Activated T-helper 2 cell treated with anti-CD3 and anti-CD28 coated beads, Interferon-gamma antibody, Interleukin-2, Interleukin-4, amounts not matched to agents 10 μg/mL and 5 μg/mL and 100 μg/mL, durations not matched to agents 14 hours and 24 hours and 36 hours (primary cell): ENCODE measurements around the gene OR2B3. TPM values are rescaled to one million over a fixed set of nuclear protein-coding genes. Genes with fewer than 3 reads are reported as not detected.
"Not testable (repeated sequence)": the region's sequence is repeated elsewhere in the genome, so short reads cannot be mapped to it uniquely, and the experiment has no call there.

Experiments used
- DNase-seq: peaks from one replicate; pipeline ENCODE4 v3.0.0; 2021; ENCODE audit warnings: low spot score
- H3K27ac Mint-ChIP-seq: one replicate; pipeline ENCODE4 v1.8.0; 2021; ENCODE audit warnings: mixed read lengths
- H3K27me3 Mint-ChIP-seq: one replicate; pipeline ENCODE4 v1.8.0; 2021; ENCODE audit warnings: low read depth, mixed read lengths
- H3K36me3 Mint-ChIP-seq: one replicate; pipeline ENCODE4 v1.8.0; 2021; ENCODE audit warnings: low read depth, mixed read lengths
- H3K4me1 Mint-ChIP-seq: one replicate; pipeline ENCODE4 v1.8.0; 2021; ENCODE audit warnings: low read depth, mixed read lengths
- H3K4me3 Mint-ChIP-seq: one replicate; pipeline ENCODE4 v1.8.0; 2021; ENCODE audit warnings: low read depth, mild to moderate bottlenecking, moderate library complexity, mixed read lengths
- H3K9me3 Mint-ChIP-seq: one replicate; pipeline ENCODE4 v1.8.0; 2021; ENCODE audit warnings: mixed read lengths
- intact Hi-C: fragments of 100-400 bp; cut with micrococcal nuclease; formaldehyde crosslinking; loops from one replicate; pipeline ENCODE4 v1.15.1; 2023
- total RNA-seq: library from RNA; stranded (reverse); gene quantifications from 2 replicates; pipeline ENCODE4 v1.2.3, GENCODE V29; 2022

OR2B3 gene, protein sequence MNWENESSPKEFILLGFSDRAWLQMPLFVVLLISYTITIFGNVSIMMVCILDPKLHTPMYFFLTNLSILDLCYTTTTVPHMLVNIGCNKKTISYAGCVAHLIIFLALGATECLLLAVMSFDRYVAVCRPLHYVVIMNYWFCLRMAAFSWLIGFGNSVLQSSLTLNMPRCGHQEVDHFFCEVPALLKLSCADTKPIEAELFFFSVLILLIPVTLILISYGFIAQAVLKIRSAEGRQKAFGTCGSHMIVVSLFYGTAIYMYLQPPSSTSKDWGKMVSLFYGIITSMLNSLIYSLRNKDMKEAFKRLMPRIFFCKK
- not detected in 2 replicates for total RNA-seq

DNA sequence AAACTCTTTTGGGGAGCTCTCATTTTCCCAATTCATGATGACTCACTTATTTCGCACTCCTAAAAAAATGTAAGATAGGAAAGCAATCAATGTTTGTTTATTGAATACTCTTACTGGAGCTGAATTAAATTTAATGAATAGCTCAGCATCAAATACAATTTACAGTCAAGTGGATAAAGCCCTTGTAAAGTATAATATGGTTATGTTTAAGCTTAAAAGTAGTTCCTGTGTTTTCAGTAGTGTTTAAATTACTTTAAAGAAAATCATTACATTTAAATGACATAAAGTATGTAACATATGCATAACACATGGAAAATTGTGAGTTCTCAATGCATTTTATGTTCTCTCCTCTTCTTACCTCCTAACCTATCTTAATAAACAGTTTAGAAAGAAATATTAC is at the start of gene OR2B3:
Gene OR2B3, minus strand, starts transcription at position 101 of the 400 bp plus-strand sequence. Its CDS starts 65 bp downstream, at position 36.
- no peak for DNase-seq
- H3K27me3 Mint-ChIP-seq = peaks cover 5% of the 10 kb centered on the region
- no peak within 1 kb of the TSS for H3K27ac Mint-ChIP-seq
- no peaks in the 10 kb centered on the region for H3K9me3 Mint-ChIP-seq
- no peak within 1 kb of the TSS for H3K4me3 Mint-ChIP-seq
- H3K4me1 Mint-ChIP-seq = no peaks in the 10 kb centered on the region
- intact Hi-C loops = no loop called here
- H3K36me3 Mint-ChIP-seq = no peaks in the 10 kb centered on the region

DNA sequence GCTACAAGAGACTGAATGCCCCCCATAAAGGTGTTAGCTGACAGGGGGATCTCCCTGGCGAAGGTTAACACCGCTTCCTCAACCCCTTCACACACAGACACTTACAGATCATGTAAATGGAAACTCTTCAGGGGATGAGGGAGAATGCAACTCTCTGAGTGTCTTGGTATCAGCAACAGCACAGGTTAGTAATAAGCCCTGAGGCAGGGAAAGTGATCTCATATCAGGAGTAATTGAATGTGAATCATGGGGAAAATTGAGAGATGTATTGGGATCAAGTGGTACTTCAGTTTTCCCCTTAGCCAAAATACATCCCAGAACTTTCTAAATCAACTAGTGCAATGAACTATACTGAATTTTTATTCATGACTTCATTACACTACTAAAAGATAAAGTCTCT is 44.6 kb upstream of the OR2B3 start:
- intact Hi-C loops = no loop called here
- H3K36me3 Mint-ChIP-seq = no peaks in the 10 kb centered on the region
- no peak for DNase-seq
- H3K4me1 Mint-ChIP-seq = no peaks in the 10 kb centered on the region
- H3K27me3 Mint-ChIP-seq = peaks cover 10% of the 10 kb centered on the region
- H3K27ac Mint-ChIP-seq = no peak overlapping the region
- H3K9me3 Mint-ChIP-seq = no peaks in the 10 kb centered on the region
- no peak overlapping the region for H3K4me3 Mint-ChIP-seq

DNA sequence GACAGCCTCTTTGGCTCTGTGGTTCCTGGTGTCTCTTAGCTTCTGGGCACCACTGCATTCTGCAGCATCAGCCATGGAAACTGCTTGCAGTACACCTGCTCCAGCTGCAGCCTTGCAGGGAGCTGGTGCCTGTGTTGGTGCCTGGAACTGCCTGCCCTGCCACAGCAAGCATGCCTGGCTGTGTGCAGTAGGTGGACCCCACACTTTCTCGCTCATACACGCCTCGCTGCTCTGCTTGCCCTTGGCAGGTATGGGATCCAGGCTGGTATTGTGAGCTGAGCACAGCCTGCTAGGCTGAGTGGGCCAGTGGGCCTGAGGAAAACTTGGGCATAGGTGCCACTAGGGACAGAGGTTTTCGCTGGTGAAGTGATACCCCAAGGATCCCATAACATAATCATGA is 43.5 kb upstream of the OR2B3 start:
- Mint-ChIP-seq H3K4me3 (no peak overlapping the region), H3K9me3 (no peaks in the 10 kb centered on the region), H3K27me3 (peaks cover 10% of the 10 kb centered on the region), H3K36me3 (no peaks in the 10 kb centered on the region), H3K4me1 (no peaks in the 10 kb centered on the region), H3K27ac (no peak overlapping the region)
- no peak for DNase-seq
- intact Hi-C loops = no loop called here

DNA sequence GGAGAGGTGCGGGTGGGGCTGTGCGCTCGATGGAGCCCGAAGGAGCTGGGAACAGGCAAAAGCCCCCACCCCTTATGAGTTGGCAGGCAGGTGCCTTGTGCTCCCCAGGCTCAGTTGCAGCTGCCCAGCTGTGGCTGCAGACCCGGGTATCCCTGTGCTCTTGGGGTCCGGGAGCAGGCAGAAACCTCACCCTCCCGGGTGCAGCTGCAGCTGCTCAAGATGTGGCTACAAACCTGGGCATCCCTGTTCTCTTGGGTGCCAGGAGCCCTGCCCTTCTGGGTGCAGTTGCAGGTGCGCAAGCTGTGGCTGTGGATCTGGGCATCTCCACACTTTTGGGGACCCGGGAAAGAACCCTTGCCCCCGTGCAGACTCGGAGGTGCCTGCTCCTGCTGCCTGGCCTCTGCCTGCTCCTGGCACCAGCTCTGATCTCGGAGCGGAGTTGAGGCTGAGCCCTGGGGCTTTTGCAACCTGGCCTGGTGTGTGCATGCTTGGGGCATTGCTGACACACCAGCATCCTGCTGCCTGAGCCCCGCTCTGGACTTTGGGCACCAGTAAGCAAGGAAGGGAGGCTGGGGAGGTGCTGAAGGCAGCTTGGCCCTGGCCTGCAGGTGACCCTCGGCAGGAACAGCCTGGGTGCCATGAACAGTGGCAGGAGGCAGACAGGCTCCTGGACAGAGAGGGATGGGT is 42.4 kb upstream of the OR2B3 start:
- intact Hi-C loops = no loop called here
- Mint-ChIP-seq H3K4me3 (no peak overlapping the region), H3K36me3 (no peaks in the 10 kb centered on the region), H3K9me3 (no peaks in the 10 kb centered on the region), H3K4me1 (no peaks in the 10 kb centered on the region), H3K27me3 (peaks cover 7% of the 10 kb centered on the region), H3K27ac (no peak overlapping the region)
- no peak for DNase-seq

DNA sequence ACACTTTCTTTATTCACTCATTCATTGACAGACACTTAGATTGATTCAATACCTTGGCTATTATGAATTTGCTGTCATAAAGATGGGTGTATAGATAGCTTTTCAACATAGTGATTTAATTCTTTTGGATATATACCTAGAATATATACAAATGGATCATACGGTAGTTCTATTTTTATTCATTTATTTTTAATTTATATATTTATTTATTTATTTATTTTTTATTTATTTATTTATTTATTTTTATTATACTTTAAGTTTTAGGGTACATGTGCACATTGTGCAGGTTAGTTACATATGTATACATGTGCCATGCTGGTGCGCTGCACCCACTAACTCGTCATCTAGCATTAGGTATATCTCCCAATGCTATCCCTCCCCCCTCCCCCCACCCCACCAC is 27.9 kb upstream of the OR2B3 start:
- H3K4me3 Mint-ChIP-seq, intact Hi-C loops, H3K27ac Mint-ChIP-seq, H3K9me3 Mint-ChIP-seq, H3K4me1 Mint-ChIP-seq, H3K36me3 Mint-ChIP-seq, H3K27me3 Mint-ChIP-seq, DNase-seq: not testable (repeated sequence)

DNA sequence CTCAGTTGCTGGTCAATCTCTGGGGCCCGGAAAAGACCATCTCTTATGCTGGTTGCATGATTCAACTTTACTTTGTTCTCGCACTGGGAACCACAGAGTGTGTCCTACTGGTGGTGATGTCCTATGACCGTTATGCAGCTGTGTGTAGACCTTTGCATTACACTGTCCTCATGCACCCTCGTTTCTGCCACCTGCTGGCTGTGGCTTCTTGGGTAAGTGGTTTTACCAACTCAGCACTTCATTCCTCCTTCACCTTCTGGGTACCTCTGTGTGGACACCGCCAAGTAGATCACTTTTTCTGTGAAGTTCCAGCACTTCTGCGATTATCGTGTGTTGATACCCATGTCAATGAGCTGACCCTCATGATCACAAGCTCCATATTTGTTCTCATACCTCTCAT is 25.0 kb upstream of the OR2B3 start:
- no peak for DNase-seq
- intact Hi-C loops = no loop called here
- H3K4me1 Mint-ChIP-seq = no peaks in the 10 kb centered on the region

DNA sequence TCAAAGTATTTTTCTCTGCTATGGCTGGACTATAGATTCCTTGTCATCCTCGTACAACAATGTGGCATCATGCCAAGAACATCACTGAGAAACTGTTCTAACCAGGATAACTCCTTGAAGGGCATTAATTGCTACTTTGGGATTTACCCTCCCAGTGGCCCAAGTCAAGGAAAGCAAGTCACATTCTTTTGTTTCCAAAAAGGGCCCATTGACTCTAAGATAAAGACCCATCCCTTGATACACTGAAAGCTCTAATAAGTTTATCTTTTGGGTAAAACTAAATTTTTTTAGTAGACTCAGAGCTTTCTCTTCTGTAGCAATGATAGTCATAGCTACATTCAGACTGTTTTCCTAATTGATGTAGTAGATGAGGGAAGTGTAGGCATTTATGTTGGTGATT is 20.6 kb upstream of the OR2B3 start, which contains the start of gene OR2J3:
Gene OR2J3, plus strand, starts transcription at position 301 of the 400 bp plus-strand sequence. CDS start 3,833 bp downstream, outside the sequence.
- Mint-ChIP-seq H3K27ac (no peak within 1 kb of the TSS), H3K27me3 (peaks cover 10% of the 10 kb centered on the region), H3K36me3 (no peaks in the 10 kb centered on the region), H3K4me3 (no peak within 1 kb of the TSS), H3K9me3 (no peaks in the 10 kb centered on the region), H3K4me1 (no peaks in the 10 kb centered on the region)
- intact Hi-C loops = no loop called here
- no peak for DNase-seq

More for the DNA sequence above, 25.0 kb upstream of the OR2B3 start:
- H3K27ac Mint-ChIP-seq = no peak overlapping the region
- H3K9me3 Mint-ChIP-seq = no peaks in the 10 kb centered on the region
- peaks cover 10% of the 10 kb centered on the region for H3K27me3 Mint-ChIP-seq
- H3K4me3 Mint-ChIP-seq = no peak overlapping the region
- no peaks in the 10 kb centered on the region for H3K36me3 Mint-ChIP-seq

DNA sequence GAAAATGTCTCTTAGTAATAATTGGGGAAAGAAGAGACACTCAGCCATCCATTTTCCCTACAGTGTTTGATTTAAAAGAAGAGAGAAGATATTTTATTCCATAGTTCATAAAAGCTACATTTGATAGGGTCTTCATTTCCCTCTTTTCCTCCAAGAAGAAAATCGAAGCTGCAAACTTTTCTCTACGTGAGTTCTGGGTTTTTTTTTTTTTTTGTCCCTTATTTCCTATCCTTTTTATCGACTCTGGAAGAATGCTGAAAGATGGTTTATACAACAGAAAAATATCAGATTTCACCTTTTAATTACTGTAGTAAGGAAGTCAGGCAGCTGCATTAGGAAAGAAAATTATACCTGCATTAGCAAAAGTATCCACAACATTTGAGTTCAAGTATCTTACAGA is 12.1 kb upstream of the OR2B3 start, which contains the start of gene OR2J1:
Gene OR2J1, plus strand, starts transcription at position 301 of the 400 bp plus-strand sequence. CDS start 1,453 bp downstream, outside the sequence.
- no peak within 1 kb of the TSS for H3K27ac Mint-ChIP-seq
- no peaks in the 10 kb centered on the region for H3K4me1 Mint-ChIP-seq
- intact Hi-C loops = no loop called here
- H3K9me3 Mint-ChIP-seq = no peaks in the 10 kb centered on the region
- no peak within 1 kb of the TSS for H3K4me3 Mint-ChIP-seq
- no peaks in the 10 kb centered on the region for H3K36me3 Mint-ChIP-seq
- peaks cover 16% of the 10 kb centered on the region for H3K27me3 Mint-ChIP-seq
- DNase-seq = no peak

DNA sequence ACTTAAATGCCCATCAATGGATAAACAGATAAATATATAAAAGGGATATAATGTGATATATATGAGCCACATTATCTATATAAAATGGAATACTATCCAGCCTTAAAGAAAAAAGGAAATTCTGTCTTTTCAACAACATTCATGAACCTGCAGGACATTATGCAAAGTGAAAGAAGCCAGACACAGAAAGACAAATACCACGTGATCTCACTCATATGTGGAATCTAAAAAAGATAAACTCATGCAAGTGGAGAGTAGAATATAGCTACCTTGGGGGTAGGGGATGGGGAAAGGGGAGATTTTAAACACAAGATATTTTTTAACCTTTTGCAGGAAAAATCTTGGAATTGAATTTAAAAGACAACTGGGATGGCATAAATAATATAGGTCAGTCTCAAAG is 10.7 kb upstream of the OR2B3 start:
- no peaks in the 10 kb centered on the region for H3K36me3 Mint-ChIP-seq
- intact Hi-C loops = no loop called here
- H3K9me3 Mint-ChIP-seq = no peaks in the 10 kb centered on the region
- H3K27me3 Mint-ChIP-seq = peaks cover 16% of the 10 kb centered on the region
- no peak overlapping the region for H3K4me3 Mint-ChIP-seq
- no peaks in the 10 kb centered on the region for H3K4me1 Mint-ChIP-seq
- no peak overlapping the region for H3K27ac Mint-ChIP-seq
- DNase-seq = no peak

DNA sequence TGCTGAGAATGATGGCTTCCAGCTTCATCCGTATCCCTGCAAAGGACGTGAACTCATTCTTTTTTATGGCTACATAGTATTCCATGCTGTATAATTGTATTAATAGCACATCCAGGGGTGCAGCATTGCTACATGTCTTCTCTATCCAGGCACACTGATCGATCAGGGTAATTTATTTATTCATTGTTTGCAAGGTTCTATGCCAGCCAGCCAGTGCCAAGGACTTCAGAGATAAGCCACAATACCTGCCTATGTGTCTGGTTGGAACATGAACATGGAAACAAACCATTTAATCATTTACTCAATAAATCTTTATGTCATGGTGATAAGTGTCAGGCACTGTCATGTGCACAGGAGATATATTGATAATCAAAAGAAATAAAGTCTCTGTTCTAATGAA is 5.8 kb upstream of the OR2B3 start:
- no peaks in the 10 kb centered on the region for H3K4me1 Mint-ChIP-seq
- H3K36me3 Mint-ChIP-seq = no peaks in the 10 kb centered on the region
- peaks cover 10% of the 10 kb centered on the region for H3K27me3 Mint-ChIP-seq
- no peaks in the 10 kb centered on the region for H3K9me3 Mint-ChIP-seq
- intact Hi-C loops = no loop called here
- no peak for DNase-seq
- H3K4me3 Mint-ChIP-seq = no peak overlapping the region
- H3K27ac Mint-ChIP-seq = no peak overlapping the region

DNA sequence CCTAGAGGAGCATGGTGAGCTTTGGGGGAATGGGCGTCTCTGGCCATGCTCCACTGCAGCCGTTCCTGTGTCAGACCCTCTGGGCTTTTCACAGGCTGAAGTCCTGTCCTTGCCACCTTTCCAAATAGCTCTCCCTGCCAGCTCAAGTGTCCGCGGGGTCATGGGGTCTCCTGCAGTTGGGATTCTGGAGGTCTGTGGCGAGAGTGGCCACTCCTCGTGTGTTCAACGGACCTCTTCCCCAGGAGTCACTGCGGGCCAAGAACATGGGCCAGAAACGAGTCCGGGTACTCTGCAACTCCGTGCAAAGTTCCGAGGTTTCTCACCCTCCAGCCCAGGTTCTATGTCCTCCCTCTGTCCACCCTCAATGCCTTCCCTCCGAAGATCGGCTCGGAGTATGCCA is 4.7 kb downstream of the OR2B3 start:
- intact Hi-C loops = no loop called here
- Mint-ChIP-seq H3K4me3 (no peak overlapping the region), H3K9me3 (no peaks in the 10 kb centered on the region), H3K27ac (no peak overlapping the region), H3K4me1 (no peaks in the 10 kb centered on the region), H3K27me3 (peaks cover 6% of the 10 kb centered on the region), H3K36me3 (no peaks in the 10 kb centered on the region)
- no peak for DNase-seq

DNA sequence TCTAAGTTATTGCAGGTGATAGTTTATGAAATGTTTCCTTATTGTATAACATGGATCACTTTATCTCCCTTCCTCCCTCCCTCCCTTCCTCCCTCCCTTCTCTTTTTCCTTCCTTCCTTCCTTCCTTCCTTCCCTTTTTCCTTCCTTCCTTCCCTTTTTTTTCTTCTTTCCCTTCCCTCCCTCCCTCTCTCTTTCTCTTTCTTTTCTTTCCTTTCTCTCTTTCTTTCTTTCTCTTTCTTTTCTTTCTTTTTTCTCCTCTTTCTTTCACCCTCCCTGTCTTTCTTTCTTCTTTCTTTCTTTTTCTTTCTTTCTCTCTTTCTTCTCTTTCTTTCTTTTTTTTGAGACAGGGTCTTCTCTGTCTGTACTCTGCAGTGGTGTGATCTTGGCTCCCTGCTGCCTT is 5.8 kb downstream of the OR2B3 start:
- Mint-ChIP-seq H3K9me3 (no peaks in the 10 kb centered on the region), H3K4me3 (no peak overlapping the region), H3K4me1 (no peaks in the 10 kb centered on the region), H3K36me3 (no peaks in the 10 kb centered on the region), H3K27ac (no peak overlapping the region), H3K27me3 (peaks cover 4% of the 10 kb centered on the region)
- intact Hi-C loops = no loop called here
- DNase-seq = no peak

DNA sequence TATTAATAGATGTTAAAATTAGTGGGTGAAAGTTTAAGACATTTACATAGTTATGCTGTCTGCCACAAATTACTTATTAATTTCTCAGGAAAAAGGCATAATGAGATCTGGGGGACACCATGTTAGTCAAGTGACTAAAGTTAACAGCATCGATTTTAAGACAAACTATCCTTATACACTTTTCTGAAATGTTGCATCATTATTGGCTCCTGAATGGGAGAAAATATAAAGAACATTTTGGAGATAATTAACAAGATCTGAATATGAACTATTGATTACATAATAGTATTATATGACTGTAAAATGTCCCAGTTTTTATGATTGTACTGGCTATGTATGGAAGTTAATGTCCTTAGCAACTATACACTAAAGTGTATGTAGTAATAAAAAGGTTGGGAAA is 7.9 kb downstream of the OR2B3 start:
- Mint-ChIP-seq H3K4me3 (no peak overlapping the region), H3K9me3 (no peaks in the 10 kb centered on the region), H3K4me1 (no peaks in the 10 kb centered on the region), H3K27me3 (peaks cover 10% of the 10 kb centered on the region), H3K36me3 (no peaks in the 10 kb centered on the region), H3K27ac (no peak overlapping the region)
- intact Hi-C loops = no loop called here
- no peak for DNase-seq
